Sciatic nerve (tissue), 2 donors: Measurements from ENCODE around the gene NUDT16L1. TPM values are rescaled to one million over a fixed set of nuclear protein-coding genes. Genes with fewer than 3 reads are reported as not detected.

Experiments used
- ATAC-seq: fragments of 200-7000 bp; cut with Tn5 transposase; one replicate; pipeline ENCODE4 v1.9.1; 2020; ENCODE audit warnings: mild to moderate bottlenecking, moderate library complexity
- DNase-seq: peaks from one replicate; pipeline ENCODE4 v3.0.0-alpha.2; 2020; ENCODE audit warnings: low spot score
- intact Hi-C: fragments of 100-400 bp; cut with DNase I; formaldehyde crosslinking; loops from one replicate; pipeline ENCODE4 v1.14.2; 2022
- total RNA-seq: library from RNA; stranded (reverse); fragmentation: NEBNext Ultra II Directional; extraction: Animal tissue kit (Norgen Biotek cat#: 25700); gene quantifications from one replicate; pipeline ENCODE4 v1.2.1, GENCODE V29; 2021
- donor health status: DM: no; HTN: no; CAD: no.
- donor health status: DM: no; HTN: no; CAD: no.

NUDT16L1 gene
- total RNA-seq, 1 donor from 2014 or later, result 21.3 TPM

DNA sequence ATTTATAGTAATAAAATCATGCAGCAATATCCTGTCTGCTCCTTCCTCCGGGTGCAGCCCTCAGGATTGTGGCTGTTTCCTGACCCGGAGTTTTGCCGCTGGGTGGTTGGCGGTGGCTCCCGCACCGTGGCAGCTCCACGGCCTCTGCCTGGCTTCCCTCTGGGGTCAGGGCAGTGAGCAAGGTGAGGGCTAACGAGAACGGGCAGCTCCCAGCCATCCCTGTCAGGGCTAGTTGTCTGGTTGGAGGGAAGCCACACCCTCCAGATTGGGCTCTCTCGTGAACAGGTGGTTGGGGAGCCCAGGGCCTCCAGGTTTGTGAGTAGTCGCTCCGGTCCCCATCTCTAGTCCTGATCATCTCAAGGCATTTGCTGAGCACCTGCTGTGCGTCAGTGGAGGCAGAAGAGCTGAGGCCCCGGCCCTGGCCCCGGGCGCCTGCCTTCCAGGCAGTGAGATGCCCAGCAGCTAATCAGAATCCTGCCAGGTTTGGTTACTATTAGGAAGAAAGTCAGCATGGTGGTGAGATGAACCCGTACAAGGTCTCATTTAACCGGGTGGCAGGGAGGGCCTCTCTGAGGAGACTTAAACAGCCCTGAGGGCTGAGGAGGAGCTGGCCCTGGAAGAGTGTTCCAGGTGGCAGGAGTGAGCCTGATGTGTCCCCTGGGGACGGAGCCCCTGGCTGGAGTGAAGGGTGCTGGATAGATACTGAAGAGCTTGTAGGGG lies 2.3 kb upstream of the NUDT16L1 start:
- DNase-seq (no peak), ATAC-seq (no peak)
- intact Hi-C loops, result loop anchor here (10.0 kb wide), 1 partner anchor 264 kb away; the partner anchor contains the start of gene SEC14L5

- DNase-seq, result no peak
- ATAC-seq, result no peak
- intact Hi-C loops, result loop anchor here (10.0 kb wide), 1 partner anchor 263 kb away; the partner anchor contains the start of gene SEC14L5
These were observed 1.5 kb upstream of the NUDT16L1 start for GRCh38 chr16:4691666-4692412.

DNA sequence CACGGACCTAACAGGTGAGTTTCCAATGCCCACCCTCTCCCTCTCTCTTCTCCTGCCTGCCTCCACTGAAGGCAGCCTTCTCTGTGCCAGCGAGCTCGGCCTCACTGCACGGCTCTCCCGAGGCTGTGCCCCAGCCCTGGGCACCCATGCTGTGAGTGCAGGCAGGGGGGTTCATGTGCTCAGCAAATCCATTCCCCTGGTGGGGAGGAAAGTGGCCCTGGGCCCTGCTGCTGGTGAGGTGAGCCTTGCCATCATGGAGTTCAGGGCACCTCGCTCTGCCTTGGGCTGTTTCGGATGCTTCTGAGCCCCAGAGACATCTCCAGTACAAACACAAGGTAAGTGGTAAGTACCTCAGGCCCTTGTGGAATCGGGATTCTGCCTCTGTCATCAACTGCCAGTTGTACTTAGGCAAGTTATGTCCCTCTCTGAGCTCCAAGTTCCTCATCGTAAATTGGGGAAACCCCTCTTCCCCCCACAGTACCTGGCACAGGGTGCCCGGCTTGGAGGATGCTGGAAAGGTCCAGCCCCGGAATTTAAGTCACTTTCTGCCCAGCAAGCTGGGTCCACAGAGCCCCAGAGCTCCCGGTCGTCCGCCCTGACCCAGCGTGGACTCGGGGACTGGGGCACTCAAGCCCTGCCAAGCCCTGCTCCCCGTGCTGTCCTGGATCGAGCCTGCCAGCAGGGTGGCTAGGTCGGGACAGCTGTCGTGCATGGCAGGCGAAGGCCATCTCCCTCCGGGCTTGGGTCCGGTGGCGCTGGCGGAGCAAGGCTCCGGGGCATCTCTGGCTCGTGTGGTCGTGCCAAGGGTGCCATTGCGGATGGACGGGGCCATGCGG lies 684 bp upstream of the NUDT16L1 start:
- DNase-seq (no peak), ATAC-seq (peak; percentile 7)
- intact Hi-C loops, result loop anchor here (10.0 kb wide), 1 partner anchor 262 kb away; the partner anchor contains the start of gene SEC14L5

DNA sequence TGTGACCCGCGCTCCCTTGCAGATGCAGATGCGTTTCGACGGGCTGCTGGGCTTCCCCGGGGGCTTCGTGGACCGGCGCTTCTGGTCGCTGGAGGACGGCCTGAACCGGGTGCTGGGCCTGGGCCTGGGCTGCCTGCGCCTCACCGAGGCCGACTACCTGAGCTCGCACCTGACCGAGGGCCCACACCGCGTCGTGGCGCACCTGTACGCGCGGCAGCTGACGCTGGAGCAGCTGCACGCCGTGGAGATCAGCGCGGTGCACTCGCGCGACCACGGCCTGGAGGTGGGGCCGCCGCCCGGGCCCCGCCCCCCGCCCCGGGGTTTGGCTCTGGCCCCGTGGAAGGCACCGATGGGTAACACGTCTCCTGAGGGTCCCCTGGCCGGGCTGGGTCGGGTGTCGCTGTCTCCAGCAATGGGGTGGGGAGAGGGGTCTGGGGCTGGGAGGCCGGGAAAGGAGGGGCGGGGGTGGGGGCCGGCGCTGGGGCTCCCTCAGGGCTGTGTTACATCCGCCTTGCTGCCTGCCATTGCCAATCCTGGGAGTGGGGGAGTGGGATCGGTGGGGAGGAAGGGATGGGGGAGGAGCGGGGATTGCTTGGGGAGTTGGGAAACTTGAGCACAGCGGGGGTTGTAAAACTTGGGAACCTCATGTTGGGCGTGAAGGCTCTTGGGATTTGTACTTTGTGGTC lies 737 bp downstream of the NUDT16L1 start:
- intact Hi-C loops, result loop anchor here (10.0 kb wide), 1 partner anchor 261 kb away; the partner anchor contains the start of gene SEC14L5
- DNase-seq (no peak), ATAC-seq (no peak)

DNA sequence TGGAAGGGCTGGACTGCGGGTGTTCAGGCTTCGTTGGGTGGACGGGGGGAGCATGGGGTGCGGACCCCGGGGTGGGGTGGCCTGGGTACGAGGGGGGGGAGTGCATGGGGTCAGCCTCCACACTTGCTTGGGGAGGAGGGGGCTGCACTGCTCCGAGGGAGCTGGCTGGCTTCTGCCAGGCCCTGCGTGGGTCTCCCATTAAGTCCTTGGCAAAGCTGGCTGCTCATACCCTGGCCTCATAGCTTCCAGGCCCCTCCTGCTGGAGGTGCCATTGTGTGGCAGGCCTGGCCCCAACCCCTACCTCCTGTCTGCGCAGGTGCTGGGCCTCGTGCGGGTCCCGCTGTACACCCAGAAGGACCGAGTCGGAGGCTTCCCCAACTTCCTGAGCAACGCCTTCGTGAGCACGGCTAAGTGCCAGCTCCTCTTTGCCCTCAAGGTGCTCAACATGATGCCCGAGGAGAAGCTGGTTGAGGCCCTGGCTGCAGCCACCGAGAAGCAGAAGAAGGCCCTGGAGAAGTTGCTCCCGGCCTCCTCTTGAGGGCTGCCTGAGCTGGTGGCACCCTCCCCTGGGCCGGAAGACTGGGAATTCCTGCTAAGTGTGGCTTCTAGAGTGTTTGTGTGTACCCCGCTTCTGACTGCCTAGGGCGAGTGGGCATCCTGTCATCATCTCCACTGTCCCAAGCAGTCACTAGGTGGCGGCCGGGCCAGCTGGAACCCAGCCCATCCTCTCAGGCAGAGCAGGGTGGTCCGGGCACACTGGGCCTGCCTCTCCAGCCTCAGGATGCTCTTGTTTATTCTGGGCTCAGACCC lies 1.5 kb downstream of the NUDT16L1 start:
- intact Hi-C loops, result loop anchor here (10.0 kb wide), 1 partner anchor 260 kb away; the partner anchor contains the start of gene SEC14L5
- DNase-seq (no peak), ATAC-seq (no peak)

- ATAC-seq (no peak), DNase-seq (no peak)
- intact Hi-C loops, result loop anchor here (10.0 kb wide), 1 partner anchor 259 kb away; the partner anchor contains the start of gene SEC14L5
These were observed 2.3 kb downstream of the NUDT16L1 start for GRCh38 chr16:4695473-4696171.

GRCh38 chr16:4696172-4696904 lies 3.0 kb downstream of the NUDT16L1 start:
- DNase-seq, result no peak
- intact Hi-C loops, result loop anchor here (10.0 kb wide), 1 partner anchor 258 kb away; the partner anchor contains the start of gene SEC14L5
- peak; percentile 69 for ATAC-seq

- ATAC-seq (no peak), DNase-seq (no peak)
- intact Hi-C loops, result loop anchor here (10.0 kb wide), 1 partner anchor 258 kb away; the partner anchor contains the start of gene SEC14L5
These were observed 3.8 kb downstream of the NUDT16L1 start for GRCh38 chr16:4696905-4697847.

DNA sequence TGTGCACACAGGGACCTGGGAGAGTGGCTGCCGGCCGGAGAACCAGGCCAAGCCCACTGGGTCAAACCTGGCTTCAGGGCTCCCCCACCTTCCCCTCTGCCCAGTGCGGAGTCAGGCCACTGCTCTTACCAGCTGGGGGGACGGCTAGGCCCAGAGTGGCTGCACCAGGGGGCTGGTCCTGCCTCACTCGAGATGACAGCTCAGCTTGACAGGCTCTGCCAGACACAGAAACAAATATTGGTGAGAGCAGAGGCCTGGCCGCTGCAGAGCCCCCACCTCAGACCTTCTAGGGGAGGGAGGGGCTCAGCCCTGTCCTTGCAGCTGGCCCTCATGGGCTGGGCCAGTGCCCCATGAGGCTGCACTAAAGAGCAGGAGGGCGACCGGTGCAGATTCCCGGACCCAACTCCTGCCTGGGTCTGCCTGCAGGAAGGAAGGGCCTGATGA lies 4.5 kb downstream of the NUDT16L1 start:
- ATAC-seq (no peak), DNase-seq (no peak)
- intact Hi-C loops, result loop anchor here (10.0 kb wide), 1 partner anchor 257 kb away; the partner anchor contains the start of gene SEC14L5

DNA sequence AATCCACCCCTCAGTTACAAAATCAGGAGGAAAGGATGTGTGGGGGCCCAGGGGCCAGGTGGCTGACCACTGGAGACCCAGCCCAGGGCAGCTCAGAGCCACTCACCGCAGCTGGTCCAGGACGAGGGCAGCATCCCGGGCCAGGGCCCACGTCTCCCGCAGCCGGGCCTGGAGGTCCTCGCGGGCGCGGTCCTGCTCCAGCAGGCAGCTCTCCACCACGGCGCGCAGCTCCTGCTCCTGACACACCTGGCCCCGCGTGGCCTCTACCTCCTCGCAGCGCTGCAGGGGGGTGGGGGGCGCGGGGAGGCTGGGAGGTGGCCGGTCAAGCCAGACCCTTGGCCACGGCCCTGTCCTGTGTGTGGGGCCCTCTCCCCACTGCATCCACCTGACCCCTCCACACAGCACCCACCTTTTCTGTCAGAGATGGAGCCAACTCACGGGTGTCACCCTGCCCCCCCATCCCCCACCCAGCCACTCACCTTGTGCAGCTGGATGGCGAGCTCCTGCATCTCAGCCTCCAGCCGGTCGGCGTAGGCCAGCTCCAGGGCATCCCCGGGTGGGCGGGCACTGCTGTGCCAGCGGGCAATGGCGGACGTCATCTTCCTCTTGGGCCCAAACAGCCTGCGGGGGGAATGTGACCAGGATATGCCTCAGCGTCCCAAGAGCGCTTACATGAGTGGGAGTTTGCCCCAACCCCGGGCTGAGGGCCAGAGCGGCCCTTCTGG lies 5.1 kb downstream of the NUDT16L1 start:
- DNase-seq, result no peak
- intact Hi-C loops, result loop anchor here (10.0 kb wide), 1 partner anchor 256 kb away; the partner anchor contains the start of gene SEC14L5
- no peak for ATAC-seq

GRCh38 chr16:4699046-4699556 lies 5.7 kb downstream of the NUDT16L1 start:
- intact Hi-C loops, result loop anchor here (10.0 kb wide), 1 partner anchor 256 kb away; the partner anchor contains the start of gene SEC14L5
- DNase-seq (no peak), ATAC-seq (no peak)

- DNase-seq, result no peak
- no peak for ATAC-seq
- intact Hi-C loops, result no loop called here
These were observed 7.1 kb downstream of the NUDT16L1 start for GRCh38 chr16:4700380-4700996.

GRCh38 chr16:4700997-4701743 lies 7.8 kb downstream of the NUDT16L1 start:
- ATAC-seq, result no peak
- intact Hi-C loops, result no loop called here
- DNase-seq, result no peak
